ENCODE data around the gene SOS2.

SOS2 gene

DNA sequence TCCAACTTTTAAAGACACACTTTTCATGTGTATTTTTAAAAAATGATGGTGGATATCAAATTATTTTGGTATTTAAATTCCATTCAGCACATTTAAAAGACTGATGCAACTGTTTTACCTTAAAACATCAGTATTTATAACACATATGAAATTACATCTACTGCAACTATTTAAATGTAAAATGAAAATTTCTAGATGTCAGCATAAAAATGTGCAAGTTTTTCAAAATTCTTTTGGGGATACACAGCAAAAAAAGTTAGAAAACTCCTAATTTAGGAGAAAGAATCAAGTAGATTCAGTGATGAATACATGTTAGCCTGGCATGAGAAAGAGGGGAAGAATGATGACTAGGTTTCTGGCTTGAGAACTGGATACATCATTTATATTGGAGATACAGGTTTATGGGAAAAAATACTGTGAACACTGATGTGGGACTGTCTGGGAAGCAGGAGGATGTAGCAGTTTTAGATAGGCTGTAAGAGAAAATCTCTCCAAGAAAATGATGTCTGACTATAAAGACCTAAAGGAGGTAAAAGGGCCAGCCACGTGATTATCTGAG lies 9.2 kb downstream of the SOS2 start:
- no peak overlapping the region for H3K27ac ChIP-seq
- H3K79me2 ChIP-seq (ENCODE audit: insufficient read depth, low read depth) = no peaks in the 10 kb centered on the region
- no peak overlapping the region for H3K4me3 ChIP-seq (IDR thresholded peaks at IDR 0.05; ENCODE audit: insufficient read depth, low read depth, low read length)
- no peaks in the 10 kb centered on the region for H3K27me3 ChIP-seq (ENCODE audit: insufficient read depth, low read depth)
- TF ChIP-seq, protein P1, sequence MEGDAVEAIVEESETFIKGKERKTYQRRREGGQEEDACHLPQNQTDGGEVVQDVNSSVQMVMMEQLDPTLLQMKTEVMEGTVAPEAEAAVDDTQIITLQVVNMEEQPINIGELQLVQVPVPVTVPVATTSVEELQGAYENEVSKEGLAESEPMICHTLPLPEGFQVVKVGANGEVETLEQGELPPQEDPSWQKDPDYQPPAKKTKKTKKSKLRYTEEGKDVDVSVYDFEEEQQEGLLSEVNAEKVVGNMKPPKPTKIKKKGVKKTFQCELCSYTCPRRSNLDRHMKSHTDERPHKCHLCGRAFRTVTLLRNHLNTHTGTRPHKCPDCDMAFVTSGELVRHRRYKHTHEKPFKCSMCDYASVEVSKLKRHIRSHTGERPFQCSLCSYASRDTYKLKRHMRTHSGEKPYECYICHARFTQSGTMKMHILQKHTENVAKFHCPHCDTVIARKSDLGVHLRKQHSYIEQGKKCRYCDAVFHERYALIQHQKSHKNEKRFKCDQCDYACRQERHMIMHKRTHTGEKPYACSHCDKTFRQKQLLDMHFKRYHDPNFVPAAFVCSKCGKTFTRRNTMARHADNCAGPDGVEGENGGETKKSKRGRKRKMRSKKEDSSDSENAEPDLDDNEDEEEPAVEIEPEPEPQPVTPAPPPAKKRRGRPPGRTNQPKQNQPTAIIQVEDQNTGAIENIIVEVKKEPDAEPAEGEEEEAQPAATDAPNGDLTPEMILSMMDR (conservative IDR thresholded peaks at IDR 0.05; ENCODE audit: low read depth, low read length) = no peak
- no peak overlapping the region for H3K4me2 ChIP-seq
- no peaks in the 10 kb centered on the region for H4K20me1 ChIP-seq (ENCODE audit: insufficient read depth)
- H3K36me3 ChIP-seq (ENCODE audit: insufficient read depth) = no peaks in the 10 kb centered on the region
- no peaks in the 10 kb centered on the region for H3K4me1 ChIP-seq (ENCODE audit: low read depth, poor library complexity, severe bottlenecking)
- H2AFZ ChIP-seq (ENCODE audit: low read depth) = no peak overlapping the region
- H3K9ac ChIP-seq = no peak overlapping the region

DNA sequence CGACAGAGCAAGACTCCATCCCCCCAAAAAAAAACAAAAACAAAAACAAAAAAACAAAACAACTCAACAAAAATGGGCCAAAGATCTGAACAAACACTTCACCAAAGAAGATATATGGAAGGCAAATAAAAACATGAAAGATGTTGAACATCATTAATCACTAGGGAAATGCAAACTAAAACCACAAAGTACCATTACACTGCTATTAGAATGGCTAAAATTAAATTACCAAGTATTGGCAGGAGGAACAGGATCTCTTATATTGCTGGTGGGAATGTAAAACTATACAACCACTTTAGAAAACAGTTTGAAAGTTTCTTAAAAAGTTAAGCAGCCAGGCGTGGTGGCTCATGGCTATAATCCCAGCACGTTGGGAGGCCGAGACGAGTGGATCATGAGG lies 12.9 kb downstream of the SOS2 start:
- TF ChIP-seq, protein P1 (conservative IDR thresholded peaks at IDR 0.05; ENCODE audit: low read depth, low read length) = no peak
- H3K27me3 ChIP-seq (ENCODE audit: insufficient read depth, low read depth) = no peaks in the 10 kb centered on the region
- no peak overlapping the region for H2AFZ ChIP-seq (ENCODE audit: low read depth)
- no peaks in the 10 kb centered on the region for H3K4me1 ChIP-seq (ENCODE audit: low read depth, poor library complexity, severe bottlenecking)
- no peaks in the 10 kb centered on the region for H3K36me3 ChIP-seq (ENCODE audit: insufficient read depth)
- no peak overlapping the region for H3K27ac ChIP-seq
- H3K79me2 ChIP-seq (ENCODE audit: insufficient read depth, low read depth) = no peaks in the 10 kb centered on the region
- no peak overlapping the region for H3K9ac ChIP-seq
- H4K20me1 ChIP-seq (ENCODE audit: insufficient read depth) = no peaks in the 10 kb centered on the region
- no peak overlapping the region for H3K4me3 ChIP-seq (IDR thresholded peaks at IDR 0.05; ENCODE audit: insufficient read depth, low read depth, low read length)
- H3K4me2 ChIP-seq = no peak overlapping the region

DNA sequence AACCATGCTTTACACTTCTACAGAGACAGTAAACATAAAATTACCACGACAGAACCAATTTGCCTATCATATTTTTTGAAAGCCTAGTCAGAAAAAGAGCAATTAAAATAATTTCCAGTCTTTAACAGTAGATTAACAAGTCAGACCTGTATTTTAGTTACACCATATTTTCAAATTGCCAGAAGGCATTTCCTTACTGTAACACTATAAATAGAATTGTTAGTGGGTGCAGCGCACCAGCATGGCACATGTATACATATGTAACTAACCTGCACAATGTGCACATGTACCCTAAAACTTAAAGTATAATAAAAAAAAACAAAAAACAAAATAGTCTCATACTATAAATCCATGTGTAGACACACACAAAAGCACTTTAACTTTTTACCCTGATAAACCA lies 16.0 kb downstream of the SOS2 start:
- H3K4me3 ChIP-seq (IDR thresholded peaks at IDR 0.05; ENCODE audit: insufficient read depth, low read depth, low read length) = no peak overlapping the region
- no peaks in the 10 kb centered on the region for H3K36me3 ChIP-seq (ENCODE audit: insufficient read depth)
- H3K9ac ChIP-seq = no peak overlapping the region
- H3K27ac ChIP-seq = no peak overlapping the region
- H3K79me2 ChIP-seq (ENCODE audit: insufficient read depth, low read depth) = no peaks in the 10 kb centered on the region
- H4K20me1 ChIP-seq (ENCODE audit: insufficient read depth) = no peaks in the 10 kb centered on the region
- no peaks in the 10 kb centered on the region for H3K27me3 ChIP-seq (ENCODE audit: insufficient read depth, low read depth)
- no peak overlapping the region for H2AFZ ChIP-seq (ENCODE audit: low read depth)
- TF ChIP-seq, protein P1 (conservative IDR thresholded peaks at IDR 0.05; ENCODE audit: low read depth, low read length) = no peak
- H3K4me2 ChIP-seq = no peak overlapping the region
- no peaks in the 10 kb centered on the region for H3K4me1 ChIP-seq (ENCODE audit: low read depth, poor library complexity, severe bottlenecking)

DNA sequence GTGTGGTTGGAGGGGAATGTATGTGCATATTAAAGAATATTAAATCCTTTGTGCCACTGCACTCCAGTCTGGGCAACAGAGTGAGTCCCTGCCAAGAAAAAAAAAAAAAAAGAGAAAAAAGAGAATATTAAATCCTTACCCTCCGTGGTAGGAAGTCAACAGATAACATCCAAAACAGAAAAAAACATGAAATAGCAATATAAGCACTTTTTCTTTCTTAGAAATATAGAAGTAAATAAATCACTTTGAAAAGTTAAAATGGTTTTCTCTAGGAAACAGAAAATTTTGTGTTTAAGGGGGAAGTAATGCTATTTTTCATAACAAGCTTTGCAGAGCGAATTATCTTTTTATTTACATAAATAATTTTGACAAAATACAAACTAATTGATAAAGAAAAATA lies 17.6 kb downstream of the SOS2 start:
- no peak overlapping the region for H2AFZ ChIP-seq (ENCODE audit: low read depth)
- no peak overlapping the region for H3K9ac ChIP-seq
- H3K4me1 ChIP-seq (ENCODE audit: low read depth, poor library complexity, severe bottlenecking) = no peaks in the 10 kb centered on the region
- H4K20me1 ChIP-seq (ENCODE audit: insufficient read depth) = no peaks in the 10 kb centered on the region
- H3K79me2 ChIP-seq (ENCODE audit: insufficient read depth, low read depth) = no peaks in the 10 kb centered on the region
- no peaks in the 10 kb centered on the region for H3K27me3 ChIP-seq (ENCODE audit: insufficient read depth, low read depth)
- H3K27ac ChIP-seq = no peak overlapping the region
- TF ChIP-seq, protein P1 (conservative IDR thresholded peaks at IDR 0.05; ENCODE audit: low read depth, low read length) = no peak
- no peaks in the 10 kb centered on the region for H3K36me3 ChIP-seq (ENCODE audit: insufficient read depth)
- H3K4me2 ChIP-seq = no peak overlapping the region
- no peak overlapping the region for H3K4me3 ChIP-seq (IDR thresholded peaks at IDR 0.05; ENCODE audit: insufficient read depth, low read depth, low read length)
